WTC11 (cell line): ENCODE data around the gene NTNG2.

Experiments used
- ATF2 ChIP-seq: sonication (generic); formaldehyde crosslinking; IDR thresholded peaks from 2 replicates; pipeline ENCODE4 v1.8.1; 2022; ENCODE audit warnings: low read depth, missing genetic modification reagents, borderline replicate concordance
- ATF6 ChIP-seq: sonication (generic); formaldehyde crosslinking; IDR thresholded peaks from 2 replicates; pipeline ENCODE4 v1.8.1; 2023; ENCODE audit warnings: mild to moderate bottlenecking, missing genetic modification reagents
- CTCF ChIP-seq: fragments of 200-600 bp; IDR thresholded peaks from 2 replicates; pipeline ENCODE4 v1.8.0; 2022; ENCODE audit warnings: antibody characterized with exemption
- ELF4 ChIP-seq: sonication (generic); formaldehyde crosslinking; IDR thresholded peaks from 2 replicates; pipeline ENCODE4 v1.8.1; 2022; ENCODE audit warnings: low read depth, mild to moderate bottlenecking, moderate library complexity, missing genetic modification reagents
- ESRRA ChIP-seq: sonication (generic); formaldehyde crosslinking; IDR thresholded peaks from 2 replicates; pipeline ENCODE4 v1.8.1; 2022; ENCODE audit warnings: mild to moderate bottlenecking, missing genetic modification reagents, borderline replicate concordance
- MAX ChIP-seq: sonication (generic); formaldehyde crosslinking; IDR thresholded peaks from 2 replicates; pipeline ENCODE4 v1.8.0; 2022; ENCODE audit warnings: mild to moderate bottlenecking, missing genetic modification reagents
- MLX ChIP-seq: sonication (generic); formaldehyde crosslinking; IDR thresholded peaks from 2 replicates; pipeline ENCODE4 v1.8.1; 2023; ENCODE audit warnings: mild to moderate bottlenecking, missing genetic modification reagents, moderate library complexity
- NR1H2 ChIP-seq: sonication (generic); formaldehyde crosslinking; IDR thresholded peaks from 2 replicates; pipeline ENCODE4 v1.9.0; 2021; ENCODE audit warnings: mild to moderate bottlenecking, moderate library complexity, missing genetic modification reagents
- PREB ChIP-seq: sonication (generic); formaldehyde crosslinking; IDR thresholded peaks from 2 replicates; pipeline ENCODE4 v1.8.1; 2022; ENCODE audit warnings: mild to moderate bottlenecking, missing genetic modification reagents, moderate library complexity, borderline replicate concordance
- TEAD4 ChIP-seq: sonication (generic); formaldehyde crosslinking; IDR thresholded peaks from 2 replicates; pipeline ENCODE4 v1.8.0; 2022; ENCODE audit warnings: mild to moderate bottlenecking, missing genetic modification reagents
- TP53 ChIP-seq: sonication (generic); formaldehyde crosslinking; IDR thresholded peaks from 2 replicates; pipeline ENCODE4 v1.8.1; 2023; ENCODE audit warnings: mild to moderate bottlenecking, missing genetic modification reagents
- ZNF263 ChIP-seq: sonication (generic); formaldehyde crosslinking; IDR thresholded peaks from 2 replicates; pipeline ENCODE4 v1.8.1; 2022; ENCODE audit warnings: low read depth, mild to moderate bottlenecking, moderate library complexity, missing genetic modification reagents
- ZNF671 ChIP-seq: fragments of 250-450 bp; sonication (Bioruptor Pico); IDR thresholded peaks from 2 replicates; pipeline ENCODE4 v1.8.0; 2021; ENCODE audit warnings: mild to moderate bottlenecking

GRCh38 chr9:132201139-132201538 is 39.3 kb downstream of the NTNG2 start:
- TF ChIP-seq MAX (CRISPR knock-in tag) (no peak), NR1H2 (CRISPR knock-in tag) (no peak), ATF6 (CRISPR knock-in tag) (no peak), CTCF (no peak), TP53 (CRISPR knock-in tag) (no peak), ELF4 (CRISPR knock-in tag) (no peak), ESRRA (no peak), PREB (CRISPR knock-in tag) (no peak), ZNF671 (no peak), ZNF263 (CRISPR knock-in tag) (no peak), TEAD4 (CRISPR knock-in tag) (no peak), MLX (CRISPR knock-in tag) (no peak), ATF2 (no peak)
